Mucosa of rectum (tissue), 2 donors: ENCODE data around the gene MKLN1.

Source experiments
- H3K27ac ChIP-seq, 2 donors: one replicate each; pipeline ENCODE4 v1.7.0; 2013; ENCODE audit warnings: inconsistent platforms in 2 of 2, low read depth in 2 of 2, low read length in 2 of 2
- H3K27me3 ChIP-seq, 2 donors: one replicate each; pipeline ENCODE4 v1.7.0; 2013; ENCODE audit warnings: low read length in 2 of 2; ENCODE audit not compliant: control insufficient read depth in 2 of 2, insufficient read depth in 2 of 2
- H3K36me3 ChIP-seq, 2 donors: one replicate each; pipeline ENCODE4 v1.7.0; 2013; ENCODE audit warnings: low read length in 2 of 2; ENCODE audit not compliant: control insufficient read depth in 2 of 2, insufficient read depth in 2 of 2
- H3K4me1 ChIP-seq, 2 donors: one replicate each; pipeline ENCODE4 v1.7.0; 2013; ENCODE audit warnings: low read length in 2 of 2, mild to moderate bottlenecking in 1 of 2; ENCODE audit not compliant: control insufficient read depth in 2 of 2, insufficient read depth in 2 of 2
- H3K4me3 ChIP-seq, 2 donors: one replicate each; pipeline ENCODE4 v1.7.0; 2013; ENCODE audit warnings: low read length in 2 of 2
- H3K9ac ChIP-seq, 2 donors: one replicate each; pipeline ENCODE4 v1.7.0; 2013; ENCODE audit warnings: low read length in 2 of 2, low read depth in 1 of 2, mild to moderate bottlenecking in 1 of 2
- H3K9me3 ChIP-seq, 2 donors: one replicate each; pipeline ENCODE4 v1.7.0; 2013; ENCODE audit warnings: low read length in 2 of 2; ENCODE audit not compliant: control insufficient read depth in 2 of 2
- donor health status: healthy.
- donor health status: Normal muscosa, but diverticular disease.

The MKLN1 gene

GRCh38 chr7:131346885-131347592, 19.4 kb downstream of the MKLN1 start:
- Histone ChIP-seq H3K4me3 (no peak overlapping the region), H3K36me3 (no peaks in the 10 kb centered on the region), H3K9ac (no peak overlapping the region), H3K27ac (no peak overlapping the region), H3K9me3 (no peaks in the 10 kb centered on the region), H3K27me3 (no peaks in the 10 kb centered on the region), H3K4me1 (peaks cover 0 to 5% of the 10 kb centered on the region in 2 donors)

GRCh38 chr7:131352032-131352431, 24.4 kb downstream of the MKLN1 start:
- Histone ChIP-seq H3K4me3 (no peak overlapping the region), H3K27me3 (no peaks in the 10 kb centered on the region), H3K27ac (no peak overlapping the region), H3K9me3 (no peaks in the 10 kb centered on the region), H3K9ac (no peak overlapping the region), H3K4me1 (peaks cover 9 to 14% of the 10 kb centered on the region in 2 donors), H3K36me3 (no peaks in the 10 kb centered on the region)

- Histone ChIP-seq H3K27me3 (no peaks in the 10 kb centered on the region), H3K9ac (no peak overlapping the region), H3K36me3 (no peaks in the 10 kb centered on the region), H3K4me1 (peaks cover 9 to 10% of the 10 kb centered on the region in 2 donors), H3K9me3 (no peaks in the 10 kb centered on the region), H3K27ac (no peak overlapping the region), H3K4me3 (no peak overlapping the region)
These were observed 26.7 kb downstream of the MKLN1 start for GRCh38 chr7:131354390-131354789.

- Histone ChIP-seq H3K36me3 (no peaks in the 10 kb centered on the region), H3K27ac (peak overlapping the region in 1 of 2 donors; percentile 4), H3K27me3 (no peaks in the 10 kb centered on the region), H3K9ac (no peak overlapping the region), H3K9me3 (no peaks in the 10 kb centered on the region), H3K4me1 (peaks cover 9 to 10% of the 10 kb centered on the region in 2 donors), H3K4me3 (no peak overlapping the region)
These were observed 28.5 kb downstream of the MKLN1 start for GRCh38 chr7:131355917-131356777.

GRCh38 chr7:131357282-131357880, 29.7 kb downstream of the MKLN1 start:
- Histone ChIP-seq H3K9me3 (no peaks in the 10 kb centered on the region), H3K27ac (no peak overlapping the region), H3K27me3 (no peaks in the 10 kb centered on the region), H3K4me1 (peaks cover 9 to 10% of the 10 kb centered on the region in 2 donors), H3K36me3 (no peaks in the 10 kb centered on the region), H3K9ac (no peak overlapping the region), H3K4me3 (no peak overlapping the region)

- H3K4me1 ChIP-seq, result peaks cover 9 to 16% of the 10 kb centered on the region in 2 donors
- no peaks in the 10 kb centered on the region for H3K36me3 ChIP-seq
- H3K27me3 ChIP-seq, result no peaks in the 10 kb centered on the region
- H3K9ac ChIP-seq, result no peak overlapping the region
- no peaks in the 10 kb centered on the region for H3K9me3 ChIP-seq
- no peak overlapping the region for H3K27ac ChIP-seq
- H3K4me3 ChIP-seq, result no peak overlapping the region
These were observed 31.0 kb downstream of the MKLN1 start for GRCh38 chr7:131358636-131359035.

GRCh38 chr7:131359136-131359776, 31.6 kb downstream of the MKLN1 start:
- H3K4me1 ChIP-seq, result peaks cover 9 to 18% of the 10 kb centered on the region in 2 donors
- H3K36me3 ChIP-seq, result no peaks in the 10 kb centered on the region
- H3K27me3 ChIP-seq, result no peaks in the 10 kb centered on the region
- no peak overlapping the region for H3K27ac ChIP-seq
- no peak overlapping the region for H3K4me3 ChIP-seq
- no peaks in the 10 kb centered on the region for H3K9me3 ChIP-seq
- no peak overlapping the region for H3K9ac ChIP-seq

GRCh38 chr7:131363719-131364118, 36.0 kb downstream of the MKLN1 start:
- Histone ChIP-seq H3K27ac (no peak overlapping the region), H3K4me1 (peaks cover 0 to 8% of the 10 kb centered on the region in 2 donors), H3K27me3 (no peaks in the 10 kb centered on the region), H3K4me3 (no peak overlapping the region), H3K36me3 (no peaks in the 10 kb centered on the region), H3K9ac (no peak overlapping the region), H3K9me3 (no peaks in the 10 kb centered on the region)

- Histone ChIP-seq H3K4me3 (no peak overlapping the region), H3K4me1 (peaks cover 0 to 8% of the 10 kb centered on the region in 2 donors), H3K27ac (no peak overlapping the region), H3K36me3 (no peaks in the 10 kb centered on the region), H3K9ac (no peak overlapping the region), H3K27me3 (no peaks in the 10 kb centered on the region), H3K9me3 (no peaks in the 10 kb centered on the region)
These were observed 37.2 kb downstream of the MKLN1 start for GRCh38 chr7:131364767-131365344.
